Upper lobe of left lung (tissue), 4 donors: ENCODE results near the gene PNPLA4.

Experiments used
- CTCF ChIP-seq, 6 experiments: fragments of 450-650 bp in 4 of 6; fragments of 200-600 bp in 2 of 6; sonication (generic) in 2 of 6; IDR thresholded peaks; one replicate each; pipeline ENCODE4 v1.5.1; 2016 to 2019; ENCODE audit warnings: antibody characterized with exemption in 6 of 6
- POLR2A ChIP-seq, 4 donors: fragments of 450-650 bp; IDR thresholded peaks; one replicate each; pipeline ENCODE4 v1.5.1; 2016 to 2017; ENCODE audit warnings: antibody characterized with exemption in 4 of 4, mild to moderate bottlenecking in 2 of 4
- POLR2AphosphoS5 ChIP-seq, 2 donors: sonication (generic); formaldehyde crosslinking; IDR thresholded peaks; one replicate each; pipeline ENCODE4 v1.5.1; 2017; ENCODE audit warnings: antibody characterized with exemption in 2 of 2

GRCh38 chrX:7908821-7909220 lies 18.4 kb downstream of the PNPLA4 start:
- TF ChIP-seq CTCF (IDR thresholded peaks at IDR 0.05), result no peak
- no peak for TF ChIP-seq POLR2AphosphoS5 (IDR thresholded peaks at IDR 0.05)
- TF ChIP-seq POLR2A (IDR thresholded peaks at IDR 0.05), result no peak
